DOHH2 (cell line): ENCODE results near the gene LILRB5.
"Not testable (repeated sequence)": the region's sequence is repeated elsewhere in the genome, so short reads cannot be mapped to it uniquely, and the experiment has no call there.

ENCODE experiments used
- H3F3A ChIP-seq: fragments of 200-600 bp; sonication (generic), shearing (Covaris generic); 2 replicates; pipeline ENCODE4 v1.6.0; 2016; ENCODE audit warnings: antibody characterized with exemption, mild to moderate bottlenecking; ENCODE audit not compliant: control insufficient read depth, insufficient read depth
- H3K27ac ChIP-seq: fragments of 200-600 bp; sonication (generic); 2 replicates; pipeline ENCODE4 v1.5.1; 2014; ENCODE audit warnings: low read depth, mild to moderate bottlenecking, low read length, moderate library complexity
- H3K27me3 ChIP-seq: fragments of 200-600 bp; sonication (generic); 2 replicates; pipeline ENCODE4 v1.6.1; 2014; ENCODE audit warnings: mild to moderate bottlenecking, low read length, mixed read lengths; ENCODE audit not compliant: control insufficient read depth
- H3K36me3 ChIP-seq: fragments of 200-600 bp; sonication (generic); 2 replicates; pipeline ENCODE4 v1.6.1; 2014; ENCODE audit warnings: mild to moderate bottlenecking, low read length, moderate library complexity, mixed read lengths; ENCODE audit not compliant: control insufficient read depth
- H3K4me1 ChIP-seq: fragments of 200-600 bp; sonication (generic); 2 replicates; pipeline ENCODE4 v1.6.1; 2014; ENCODE audit warnings: mild to moderate bottlenecking, low read length, mixed read lengths; ENCODE audit not compliant: control insufficient read depth
- H3K4me2 ChIP-seq: fragments of 200-600 bp; sonication (generic); 2 replicates; pipeline ENCODE4 v1.6.0; 2014; ENCODE audit warnings: mild to moderate bottlenecking, low read length, moderate library complexity
- H3K4me3 ChIP-seq: fragments of 200-600 bp; sonication (generic); 2 replicates; pipeline ENCODE4 v1.5.1; 2014; ENCODE audit warnings: mild to moderate bottlenecking, low read length, mixed read lengths
- H3K79me2 ChIP-seq: fragments of 200-600 bp; sonication (generic); 2 replicates; pipeline ENCODE4 v1.6.1; 2014; ENCODE audit warnings: mild to moderate bottlenecking, low read length, mixed read lengths; ENCODE audit not compliant: control insufficient read depth
- H3K9me2 ChIP-seq: fragments of 200-600 bp; sonication (generic); replicated peaks from 2 replicates; pipeline ENCODE4 v1.6.1; 2014; ENCODE audit warnings: mild to moderate bottlenecking, low read length, mixed read lengths; ENCODE audit not compliant: control insufficient read depth
- H3K9me3 ChIP-seq: fragments of 200-600 bp; sonication (generic); 2 replicates; pipeline ENCODE4 v1.6.1; 2014; ENCODE audit warnings: antibody characterized with exemption, low read length, mixed read lengths; ENCODE audit not compliant: control insufficient read depth, insufficient read depth
- H4K20me1 ChIP-seq: fragments of 200-600 bp; sonication (generic); 2 replicates; pipeline ENCODE4 v1.6.0; 2014; ENCODE audit warnings: low read depth, mild to moderate bottlenecking, antibody characterized with exemption, low read length, moderate library complexity; ENCODE audit not compliant: control insufficient read depth, insufficient read depth
- EZH2phosphoT487 ChIP-seq: fragments of 200-600 bp; sonication (generic); IDR thresholded peaks from 2 replicates; pipeline ENCODE4 v1.6.1; 2017; ENCODE audit warnings: borderline replicate concordance, mild to moderate bottlenecking, antibody characterized with exemption, low read length, moderate library complexity, mixed read lengths
- TF ChIP-seq, protein P1 (sequence below): fragments of 200-600 bp; sonication (generic); IDR thresholded peaks from one replicate; pipeline ENCODE4 v1.5.1; 2014; ENCODE audit warnings: antibody characterized with exemption, mild to moderate bottlenecking, low read depth, low read length; ENCODE audit not compliant: poor library complexity, severe bottlenecking

The LILRB5 gene

DNA sequence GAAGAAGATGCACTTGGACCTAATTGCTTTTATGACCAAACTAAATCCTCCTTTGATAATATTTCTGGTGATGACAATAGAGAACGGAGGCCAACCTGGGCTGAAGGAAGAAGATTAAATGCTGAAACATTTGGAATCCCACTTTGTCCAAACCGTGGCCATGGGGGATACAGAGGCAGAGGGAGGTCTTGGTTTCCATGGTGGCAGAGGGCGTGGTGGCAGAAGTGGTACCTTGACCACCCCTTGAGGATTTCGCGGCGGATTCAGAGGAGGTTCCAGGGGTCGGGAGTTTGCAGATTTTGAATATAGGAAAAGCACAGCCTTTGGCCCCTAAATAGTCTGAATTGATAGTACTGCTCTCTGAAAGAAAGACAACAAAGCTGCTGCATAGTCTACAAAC lies 27.0 kb downstream of the LILRB5 start:
- Histone ChIP-seq H3K4me3 (no peak overlapping the region), H3K4me2 (no peak overlapping the region), H3K9me2 (no peaks in the 10 kb centered on the region), H3F3A (peaks cover 5% of the 10 kb centered on the region), H3K79me2 (no peaks in the 10 kb centered on the region), H3K27me3 (peaks cover 29% of the 10 kb centered on the region), H3K4me1 (no peaks in the 10 kb centered on the region), H3K27ac (no peak overlapping the region), H4K20me1 (no peaks in the 10 kb centered on the region), H3K36me3 (no peaks in the 10 kb centered on the region), H3K9me3 (no peaks in the 10 kb centered on the region; the same call in 1 of the 2 replicates)
- no peak for TF ChIP-seq EZH2phosphoT487
- TF ChIP-seq, protein P1, sequence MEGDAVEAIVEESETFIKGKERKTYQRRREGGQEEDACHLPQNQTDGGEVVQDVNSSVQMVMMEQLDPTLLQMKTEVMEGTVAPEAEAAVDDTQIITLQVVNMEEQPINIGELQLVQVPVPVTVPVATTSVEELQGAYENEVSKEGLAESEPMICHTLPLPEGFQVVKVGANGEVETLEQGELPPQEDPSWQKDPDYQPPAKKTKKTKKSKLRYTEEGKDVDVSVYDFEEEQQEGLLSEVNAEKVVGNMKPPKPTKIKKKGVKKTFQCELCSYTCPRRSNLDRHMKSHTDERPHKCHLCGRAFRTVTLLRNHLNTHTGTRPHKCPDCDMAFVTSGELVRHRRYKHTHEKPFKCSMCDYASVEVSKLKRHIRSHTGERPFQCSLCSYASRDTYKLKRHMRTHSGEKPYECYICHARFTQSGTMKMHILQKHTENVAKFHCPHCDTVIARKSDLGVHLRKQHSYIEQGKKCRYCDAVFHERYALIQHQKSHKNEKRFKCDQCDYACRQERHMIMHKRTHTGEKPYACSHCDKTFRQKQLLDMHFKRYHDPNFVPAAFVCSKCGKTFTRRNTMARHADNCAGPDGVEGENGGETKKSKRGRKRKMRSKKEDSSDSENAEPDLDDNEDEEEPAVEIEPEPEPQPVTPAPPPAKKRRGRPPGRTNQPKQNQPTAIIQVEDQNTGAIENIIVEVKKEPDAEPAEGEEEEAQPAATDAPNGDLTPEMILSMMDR = no peak

DNA sequence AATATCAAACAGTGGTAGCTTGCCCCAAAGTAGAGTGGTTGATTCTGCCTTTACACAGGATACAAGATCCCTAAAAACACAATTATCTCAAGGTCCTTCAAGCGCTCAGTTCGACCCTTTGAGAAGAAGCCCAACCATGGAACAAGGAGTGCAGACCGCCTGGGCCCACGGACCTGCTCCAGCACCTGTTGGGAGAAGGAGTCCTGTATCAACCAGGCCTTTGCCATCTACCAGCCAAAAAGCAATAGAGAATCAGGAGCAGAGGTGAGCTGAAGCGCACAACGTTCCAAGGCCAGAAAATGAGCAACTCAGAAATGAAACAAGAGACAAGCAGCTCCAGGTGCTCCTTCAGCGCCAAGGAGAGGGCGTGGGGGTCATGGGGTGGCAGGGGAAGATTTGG lies 27.9 kb downstream of the LILRB5 start:
- TF ChIP-seq, protein P1 = no peak
- TF ChIP-seq EZH2phosphoT487 = no peak
- Histone ChIP-seq H3K79me2 (no peaks in the 10 kb centered on the region), H3K27ac (no peak overlapping the region), H3K4me1 (no peaks in the 10 kb centered on the region), H3K9me3 (no peaks in the 10 kb centered on the region), H3K36me3 (no peaks in the 10 kb centered on the region), H3K27me3 (peaks cover 21% of the 10 kb centered on the region), H4K20me1 (no peaks in the 10 kb centered on the region), H3K9me2 (no peaks in the 10 kb centered on the region), H3K4me3 (no peak overlapping the region), H3K4me2 (no peak overlapping the region), H3F3A (peaks cover 5% of the 10 kb centered on the region)

DNA sequence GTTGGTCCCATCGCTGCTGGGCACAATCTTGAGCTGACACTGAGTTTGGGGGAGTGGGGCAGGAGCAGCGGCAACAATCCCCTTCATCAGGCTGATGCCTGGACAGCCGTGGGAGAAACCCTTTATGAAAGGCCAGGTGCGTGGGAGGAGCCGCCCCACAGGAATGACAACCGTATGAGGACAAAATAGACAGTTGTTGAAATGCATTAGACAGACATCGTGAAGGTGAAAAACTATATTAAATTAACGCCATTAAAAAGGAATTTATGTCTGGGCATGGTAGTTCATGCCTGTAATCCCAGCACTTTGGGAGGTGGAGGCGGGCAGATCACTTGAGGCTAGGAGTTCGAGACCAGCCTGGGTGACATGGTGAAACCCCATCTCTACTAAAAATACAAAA lies 32.5 kb downstream of the LILRB5 start:
- not testable (repeated sequence) for H3F3A ChIP-seq, H3K9me3 ChIP-seq, H3K4me2 ChIP-seq, H4K20me1 ChIP-seq, H3K4me1 ChIP-seq, H3K9me2 ChIP-seq, H3K79me2 ChIP-seq, H3K27me3 ChIP-seq, H3K4me3 ChIP-seq, H3K36me3 ChIP-seq, H3K27ac ChIP-seq

DNA sequence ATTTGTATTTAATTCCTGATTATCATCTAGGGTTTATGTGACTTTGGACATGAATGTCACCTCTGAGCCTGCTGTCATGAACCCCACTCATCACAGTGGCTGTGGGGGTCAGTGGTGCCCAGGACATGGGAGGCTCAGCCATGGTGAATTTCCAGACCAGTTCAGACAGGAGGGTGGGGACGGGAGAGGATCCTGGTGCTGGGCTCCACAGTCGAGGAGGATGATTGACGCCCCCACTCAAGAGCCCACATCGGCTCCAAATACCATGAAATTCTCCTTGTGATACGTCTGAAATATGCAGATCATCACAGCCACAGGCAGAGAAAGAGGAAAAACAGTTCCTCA lies 33.2 kb downstream of the LILRB5 start:
- H3K9me3 ChIP-seq, H3K4me1 ChIP-seq, H3K79me2 ChIP-seq, H3K9me2 ChIP-seq, H3K4me3 ChIP-seq, H3K36me3 ChIP-seq, H4K20me1 ChIP-seq, H3K27me3 ChIP-seq, H3K4me2 ChIP-seq, H3F3A ChIP-seq, H3K27ac ChIP-seq: not testable (repeated sequence)

DNA sequence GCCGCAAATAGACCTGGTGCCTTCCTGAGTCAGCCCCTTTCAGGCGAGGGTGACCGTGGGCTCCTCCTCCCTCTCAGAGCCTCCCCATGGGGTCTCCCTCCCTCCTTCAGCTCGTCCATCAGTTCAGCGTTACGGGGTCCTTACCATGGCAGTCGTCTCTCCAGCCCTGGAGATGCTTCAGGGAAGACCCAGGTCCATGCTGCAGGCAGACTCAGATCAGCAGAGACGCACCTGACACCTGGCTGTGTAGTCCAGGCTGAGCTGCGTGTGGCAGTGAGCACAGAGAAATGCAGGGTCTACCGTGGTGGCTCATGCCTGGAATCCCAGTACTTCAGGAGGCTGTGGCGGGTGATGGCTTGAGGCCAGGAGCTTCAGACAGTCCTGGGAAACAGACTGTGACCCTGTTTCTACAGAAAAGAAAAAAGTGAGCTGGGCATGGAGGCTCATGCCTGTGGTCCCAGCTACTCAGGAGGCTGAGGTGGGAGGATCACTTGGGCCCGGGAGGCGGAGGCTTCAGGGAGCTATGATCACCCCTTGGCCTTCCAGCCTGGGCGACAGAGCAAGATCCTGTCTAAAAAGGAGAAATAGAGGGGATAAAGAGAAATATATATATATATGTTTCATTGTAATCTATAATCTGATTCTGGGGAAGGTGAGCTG lies 33.7 kb downstream of the LILRB5 start:
- H3K4me1 ChIP-seq, H3K79me2 ChIP-seq, H3K4me2 ChIP-seq, H3K4me3 ChIP-seq, H3K9me3 ChIP-seq, H4K20me1 ChIP-seq, H3K36me3 ChIP-seq, H3K27ac ChIP-seq, H3F3A ChIP-seq, H3K27me3 ChIP-seq, H3K9me2 ChIP-seq: not testable (repeated sequence)

DNA sequence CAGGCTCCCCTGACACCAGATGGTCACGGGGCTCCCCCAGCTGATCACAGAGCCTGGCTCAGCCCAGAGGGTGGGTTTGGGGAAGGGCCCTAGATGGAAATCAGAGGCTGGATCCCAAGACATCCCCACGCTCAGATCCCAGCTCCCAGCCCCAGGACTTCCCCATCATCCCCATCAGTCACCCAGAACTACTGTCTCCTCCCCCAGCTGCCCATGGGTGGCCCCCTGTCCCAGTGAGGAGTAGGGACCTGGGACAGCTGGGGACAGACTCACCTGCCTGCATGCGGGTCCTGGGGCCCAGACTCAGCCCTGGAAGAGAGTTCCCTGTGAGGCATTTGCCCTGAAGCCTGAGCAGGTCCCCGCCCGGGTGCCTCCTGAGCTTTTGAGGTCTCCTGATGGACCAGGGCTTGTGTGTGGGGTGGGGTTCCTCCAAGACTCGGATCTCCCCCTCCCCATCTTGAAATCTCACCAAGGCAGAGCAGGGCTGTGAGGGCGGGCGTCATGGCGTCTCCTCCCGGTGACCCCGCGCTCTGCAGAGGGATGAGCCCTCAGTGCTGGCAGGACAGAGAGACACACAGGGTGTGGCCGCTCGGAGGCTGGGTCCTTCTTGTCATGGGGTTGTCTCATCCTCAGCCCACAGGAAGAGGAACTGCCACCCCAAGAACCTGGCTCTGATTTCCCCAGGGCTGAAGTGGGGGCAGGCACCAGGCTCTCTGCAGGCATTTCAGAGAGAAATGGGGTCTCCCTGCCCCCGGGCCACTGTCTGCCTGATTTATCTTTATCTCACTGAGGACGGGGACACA lies 34.4 kb downstream of the LILRB5 start, which contains the start of gene LILRB3:
LILRB3 (minus strand) TSS at position 534 of the 803 bp plus-strand sequence; CDS start at position 503, 31 bp downstream.
- H3K27me3 ChIP-seq, H3K9me2 ChIP-seq, H3K36me3 ChIP-seq, H3F3A ChIP-seq, H3K27ac ChIP-seq, H3K4me1 ChIP-seq, H3K4me2 ChIP-seq, H4K20me1 ChIP-seq, H3K4me3 ChIP-seq, H3K79me2 ChIP-seq, H3K9me3 ChIP-seq: not testable (repeated sequence)
